ES-I3 (cell line): ENCODE results near the gene VSIG10.
"Not testable (repeated sequence)": the region's sequence is repeated elsewhere in the genome, so short reads cannot be mapped to it uniquely, and the experiment has no call there.

Experiments used
- H3K36me3 ChIP-seq: 2 replicates; pipeline ENCODE4 v1.6.1; 2013; ENCODE audit warnings: mild to moderate bottlenecking, low read length, control low read depth, moderate library complexity; ENCODE audit not compliant: insufficient read depth
- H3K4me1 ChIP-seq: 2 replicates; pipeline ENCODE4 v1.6.1; 2013; ENCODE audit warnings: mild to moderate bottlenecking, control low read depth, low read length; ENCODE audit not compliant: insufficient read depth
- H3K9ac ChIP-seq: 2 replicates; pipeline ENCODE4 v1.6.1; 2013; ENCODE audit warnings: low read depth, mild to moderate bottlenecking, low read length, moderate library complexity
- H3K9me3 ChIP-seq: 2 replicates; pipeline ENCODE4 v1.6.1; 2013; ENCODE audit warnings: mild to moderate bottlenecking, low read length, moderate library complexity; ENCODE audit not compliant: control insufficient read depth, insufficient read depth

Gene VSIG10

DNA sequence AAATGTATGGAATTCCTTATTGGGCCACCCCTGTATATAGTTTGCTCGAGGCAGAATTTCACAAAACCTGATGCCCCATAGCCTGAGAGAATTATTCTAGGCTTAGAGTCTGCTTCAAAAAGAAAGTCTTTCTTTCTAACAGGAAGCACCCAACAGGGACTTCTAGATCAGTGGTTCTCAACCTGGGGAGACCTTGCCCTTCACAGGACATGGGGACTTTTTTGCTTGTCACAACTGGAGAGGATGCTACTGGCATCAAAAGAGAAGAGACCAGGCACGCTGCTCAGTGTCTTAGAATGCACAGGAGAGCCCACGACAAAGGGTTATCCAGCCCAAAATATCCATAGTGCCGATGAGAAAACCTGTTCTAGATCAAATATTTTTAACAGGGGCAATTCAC lies 61.7 kb downstream of the VSIG10 start:
- Histone ChIP-seq H3K4me1 (no peaks in the 10 kb centered on the region), H3K9me3 (no peaks in the 10 kb centered on the region), H3K36me3 (peaks cover 30% of the 10 kb centered on the region; the same call in 1 of the 2 replicates), H3K9ac (no peak overlapping the region)

DNA sequence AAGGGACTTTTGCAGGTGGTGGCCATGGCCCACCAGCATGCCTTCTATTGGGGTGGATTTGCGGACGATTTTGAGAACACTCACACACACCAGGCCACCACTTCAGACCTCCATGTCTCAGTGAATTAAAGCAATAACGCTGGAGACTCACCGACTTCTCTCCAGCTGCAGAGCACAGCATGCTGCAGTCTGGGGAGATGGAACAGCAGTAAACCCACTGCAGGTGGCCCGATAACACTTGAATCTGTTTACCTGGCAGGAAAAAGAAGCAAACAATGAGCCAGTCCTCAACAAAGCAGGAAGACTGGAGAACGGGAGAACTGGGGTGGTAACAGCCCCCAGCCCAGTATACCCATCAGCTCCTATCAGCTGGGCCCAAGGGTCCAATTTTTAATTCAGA lies 65.7 kb downstream of the VSIG10 start:
- Histone ChIP-seq H3K4me1 (no peaks in the 10 kb centered on the region), H3K9ac (no peak overlapping the region), H3K9me3 (no peaks in the 10 kb centered on the region), H3K36me3 (peaks cover 34% of the 10 kb centered on the region)

DNA sequence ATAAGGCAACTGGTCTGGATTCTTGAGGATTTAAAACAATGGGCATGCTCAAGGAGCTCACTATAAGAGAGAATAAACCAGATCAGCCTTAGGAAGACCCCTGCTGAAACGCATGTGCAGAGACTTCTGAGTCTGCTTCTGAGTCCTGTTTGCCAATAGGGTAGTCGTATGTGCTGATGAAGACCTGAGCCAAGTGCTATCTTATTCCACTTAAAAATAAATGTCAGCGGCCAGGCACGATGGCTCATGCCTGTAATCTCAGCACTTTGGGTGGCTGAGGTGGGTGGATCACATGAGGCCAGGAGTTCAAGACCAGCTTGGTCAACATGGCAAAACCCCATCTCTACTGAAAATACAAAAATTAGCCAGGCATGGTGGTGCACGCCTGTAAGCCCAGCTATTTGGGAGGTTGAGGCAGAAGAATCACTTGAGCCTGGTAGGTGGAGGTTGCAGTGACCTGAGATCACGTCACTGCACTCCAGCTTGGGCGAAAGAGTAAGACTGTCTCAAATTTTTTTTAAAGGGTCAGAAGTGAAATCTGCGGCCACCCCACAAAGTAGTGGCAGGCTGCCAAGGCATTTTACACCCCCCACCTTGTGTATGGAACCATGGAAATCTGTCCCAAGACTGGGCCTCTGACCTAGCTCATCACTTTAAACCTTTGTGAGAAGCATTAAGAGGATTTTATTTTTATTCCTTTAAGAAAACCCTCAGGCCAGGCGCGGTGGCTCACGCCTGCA lies 67.0 kb downstream of the VSIG10 start:
- Histone ChIP-seq H3K36me3 (peaks cover 34% of the 10 kb centered on the region), H3K9me3 (no peaks in the 10 kb centered on the region), H3K4me1 (no peaks in the 10 kb centered on the region), H3K9ac (no peak overlapping the region)

DNA sequence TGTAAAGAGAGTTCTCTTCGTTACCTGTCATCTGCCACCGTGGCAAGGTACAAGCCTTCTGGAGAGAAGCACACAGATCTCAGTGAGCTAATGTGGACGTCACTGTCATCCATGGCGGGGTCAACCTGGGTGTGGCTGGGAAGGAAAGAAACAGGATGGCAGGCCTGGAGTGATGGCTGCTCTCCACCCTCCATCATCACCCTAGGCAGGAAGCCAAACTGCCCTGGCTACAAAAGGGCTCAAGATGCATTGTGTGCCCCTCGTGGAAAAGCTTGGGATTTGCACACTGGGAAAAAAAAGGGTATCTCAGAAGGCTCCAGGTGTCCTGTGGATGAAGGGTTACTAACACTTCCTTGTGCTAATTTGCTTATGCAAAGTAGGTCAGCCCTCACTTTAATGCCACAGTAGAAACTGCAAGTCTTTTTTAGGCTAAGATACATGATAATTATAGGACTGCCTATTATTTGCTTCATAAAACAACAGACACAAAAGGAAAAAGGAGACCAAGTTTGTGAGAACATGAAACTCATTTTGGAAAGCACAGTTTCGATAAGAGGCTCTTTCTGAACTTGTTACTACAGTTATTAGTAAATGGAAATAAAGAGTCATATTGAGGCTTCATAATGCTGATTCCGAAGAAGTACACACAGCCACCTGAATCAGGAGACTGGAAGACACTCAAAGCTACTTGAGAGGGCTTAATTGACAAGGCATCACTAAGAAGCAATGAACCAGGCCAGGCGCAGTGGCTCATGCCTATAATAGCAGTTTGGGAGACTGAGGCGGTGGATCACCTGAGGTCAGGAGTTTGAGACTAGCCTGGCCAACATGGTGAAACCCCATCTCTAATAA lies 68.4 kb downstream of the VSIG10 start:
- no peaks in the 10 kb centered on the region for H3K4me1 ChIP-seq
- no peaks in the 10 kb centered on the region for H3K9me3 ChIP-seq
- H3K36me3 ChIP-seq: peaks cover 28% of the 10 kb centered on the region
- H3K9ac ChIP-seq: no peak overlapping the region

DNA sequence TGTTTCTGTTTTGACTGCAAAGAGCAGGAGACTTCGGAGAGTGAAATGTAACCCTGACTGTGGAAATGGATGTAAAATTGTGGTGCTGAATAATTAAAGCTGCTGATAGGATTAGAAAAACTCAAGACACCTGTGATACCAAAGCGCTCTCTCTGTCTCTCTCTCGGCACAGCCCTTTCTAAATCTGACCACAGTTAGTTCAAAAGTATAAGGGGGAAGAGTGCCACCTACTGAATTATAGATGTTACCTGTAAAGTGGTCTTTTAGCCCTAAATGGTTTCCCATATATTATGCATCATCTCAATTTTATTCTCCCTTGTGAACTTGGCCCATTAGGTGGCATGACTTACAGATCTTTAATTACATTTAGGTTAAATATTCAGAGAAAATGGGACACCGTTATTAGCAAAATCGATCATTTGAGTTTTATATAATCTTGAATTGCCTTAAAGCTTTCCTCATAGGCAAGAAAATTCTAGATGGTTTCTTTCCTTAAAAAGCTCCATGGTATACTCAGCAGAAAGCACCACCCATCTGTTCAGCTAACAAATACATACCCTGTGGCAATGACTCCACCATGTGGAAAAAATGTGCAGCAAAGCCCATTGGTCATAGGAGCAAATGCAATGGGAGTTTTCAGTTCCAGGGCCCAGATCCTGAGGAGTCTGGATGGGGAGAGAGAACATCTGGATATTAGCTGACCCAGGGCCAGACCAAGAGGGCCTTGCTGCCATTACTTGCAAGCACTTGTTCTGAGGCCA lies 69.2 kb downstream of the VSIG10 start:
- Histone ChIP-seq H3K9me3 (no peaks in the 10 kb centered on the region), H3K9ac (no peak overlapping the region), H3K4me1 (no peaks in the 10 kb centered on the region), H3K36me3 (peaks cover 28% of the 10 kb centered on the region)

DNA sequence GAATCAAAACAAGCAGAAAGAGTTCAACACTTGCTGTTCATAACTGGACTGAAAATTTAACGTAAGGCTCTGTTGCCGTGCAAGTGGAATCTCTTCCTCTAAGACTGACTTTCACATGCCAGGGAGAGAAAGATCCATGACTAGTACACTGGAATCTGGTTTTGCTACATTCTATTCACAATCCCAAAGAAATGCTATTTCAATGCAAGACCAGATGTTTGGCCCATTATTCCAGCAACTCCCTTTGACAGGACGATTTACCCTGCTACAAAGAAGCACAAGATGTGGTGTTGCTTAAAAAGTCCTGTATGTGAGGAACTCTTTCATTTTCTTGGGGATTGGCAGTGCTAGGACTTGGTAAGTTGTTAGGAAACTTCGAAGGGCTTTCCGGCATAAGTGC lies 69.9 kb downstream of the VSIG10 start:
- Histone ChIP-seq H3K9me3 (no peaks in the 10 kb centered on the region), H3K36me3 (peaks cover 24% of the 10 kb centered on the region), H3K9ac (no peak overlapping the region), H3K4me1 (no peaks in the 10 kb centered on the region)

DNA sequence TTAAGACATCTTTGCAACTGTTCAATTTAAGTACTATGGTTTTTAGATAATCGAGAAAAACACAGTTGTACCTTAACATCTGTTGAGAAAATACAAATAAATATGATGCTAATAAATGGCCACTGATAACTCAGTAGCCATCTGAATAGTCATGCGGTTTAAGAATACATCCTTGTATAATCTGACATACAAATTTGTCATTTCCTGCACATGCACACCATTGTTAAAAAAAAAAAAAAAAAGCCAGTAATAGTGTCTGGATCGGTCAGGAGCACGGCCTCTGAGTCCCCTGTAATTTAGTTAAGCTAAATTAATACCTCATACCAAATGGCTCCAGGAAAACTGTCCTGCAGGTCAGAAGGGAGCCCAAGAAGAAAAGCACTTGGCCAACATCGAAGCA lies 70.5 kb downstream of the VSIG10 start:
- H3K4me1 ChIP-seq: no peaks in the 10 kb centered on the region
- peaks cover 24% of the 10 kb centered on the region for H3K36me3 ChIP-seq
- H3K9me3 ChIP-seq: no peaks in the 10 kb centered on the region
- no peak overlapping the region for H3K9ac ChIP-seq

DNA sequence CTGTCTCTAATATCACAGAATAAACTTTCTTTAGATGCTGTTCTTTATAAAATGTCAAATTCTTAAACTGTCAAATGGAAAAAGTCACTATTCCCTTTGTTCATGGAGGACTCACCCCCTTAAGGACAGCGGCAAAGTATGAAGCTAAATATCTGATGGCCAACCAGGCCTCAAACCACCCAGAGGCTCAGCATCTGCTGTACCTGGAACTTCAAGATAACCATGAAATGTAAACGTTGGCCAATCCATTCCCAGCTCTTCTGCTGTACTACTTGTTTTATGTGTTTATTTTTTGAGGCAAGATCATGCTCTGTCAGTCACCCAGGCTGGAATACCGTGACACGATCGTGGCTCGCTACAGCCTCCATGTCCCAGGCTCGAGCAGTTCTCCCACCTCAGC lies 71.6 kb downstream of the VSIG10 start:
- Histone ChIP-seq H3K9ac (no peak overlapping the region), H3K4me1 (no peaks in the 10 kb centered on the region), H3K36me3 (peaks cover 25% of the 10 kb centered on the region), H3K9me3 (no peaks in the 10 kb centered on the region)

DNA sequence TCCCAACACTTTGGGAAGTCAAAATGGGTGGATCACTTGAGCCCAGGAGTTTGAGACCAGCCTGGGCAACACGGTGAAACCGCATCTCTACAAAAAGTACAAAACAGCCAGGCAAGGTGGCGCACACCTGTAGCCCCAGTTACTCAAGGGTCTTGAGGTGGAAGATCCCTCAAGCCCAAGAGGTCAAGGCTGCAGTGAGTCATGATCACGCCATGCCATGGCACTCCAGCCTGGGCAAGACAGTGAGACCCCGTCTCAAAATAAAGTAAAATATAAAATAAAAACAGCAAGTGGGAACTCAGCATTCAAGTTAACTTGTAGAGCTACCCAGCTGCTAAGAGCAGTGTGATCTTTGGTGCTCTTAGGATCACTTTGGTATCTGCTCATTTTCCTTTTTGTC lies 74.6 kb downstream of the VSIG10 start:
- Histone ChIP-seq H3K9me3 (no peaks in the 10 kb centered on the region), H3K36me3 (peaks cover 34% of the 10 kb centered on the region), H3K4me1 (no peaks in the 10 kb centered on the region), H3K9ac (no peak overlapping the region)

DNA sequence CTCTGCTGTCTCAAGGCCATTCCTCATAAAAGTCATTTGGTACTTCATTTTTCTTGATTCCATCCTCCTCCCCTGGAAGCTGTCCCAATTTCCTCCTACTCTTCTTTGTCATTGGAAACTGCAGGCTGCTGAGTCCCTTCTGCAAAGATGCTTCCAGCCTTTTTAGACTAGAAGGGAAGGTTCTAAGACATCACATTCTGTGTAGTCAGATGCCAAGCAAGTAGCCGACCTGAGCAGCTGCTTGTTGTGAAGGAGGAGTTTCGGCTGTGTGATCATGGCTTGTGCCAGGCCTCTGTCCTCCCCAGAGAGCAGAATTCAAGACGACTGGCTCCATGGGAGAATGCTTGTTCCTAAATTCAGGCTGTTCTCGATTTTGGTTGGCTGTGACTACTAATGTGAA lies 78.6 kb downstream of the VSIG10 start:
- Histone ChIP-seq H3K9ac (no peak overlapping the region), H3K4me1 (no peaks in the 10 kb centered on the region), H3K36me3 (peaks cover 31% of the 10 kb centered on the region), H3K9me3 (no peaks in the 10 kb centered on the region)

DNA sequence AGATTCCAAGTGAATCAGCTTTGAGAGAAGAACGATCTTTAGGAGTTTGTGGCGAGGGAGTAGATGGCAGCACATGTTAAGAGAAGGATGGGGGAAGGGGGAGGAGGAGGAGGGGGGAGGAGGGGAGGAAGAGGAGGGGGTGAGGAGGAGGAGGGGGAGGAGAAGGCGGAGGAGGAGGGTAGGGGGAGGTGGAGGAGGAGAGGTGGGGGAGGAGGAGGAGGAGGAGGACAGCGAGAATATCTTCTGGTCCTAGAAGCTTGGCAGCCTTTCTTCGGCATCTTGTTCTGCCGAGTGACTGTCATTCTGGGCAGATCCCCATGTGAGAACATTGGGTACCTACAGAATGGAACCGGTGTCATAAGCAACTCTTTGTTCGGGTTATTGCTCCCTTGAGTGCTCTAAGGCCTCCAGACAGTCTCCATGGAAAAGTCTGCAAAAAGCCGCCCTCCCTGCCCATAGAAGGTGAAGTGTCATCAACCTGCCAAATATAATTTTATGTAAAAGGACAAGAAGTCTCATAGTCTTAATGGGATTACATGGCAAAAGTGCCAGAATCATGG lies 80.4 kb downstream of the VSIG10 start:
- H3K9me3 ChIP-seq: no peaks in the 10 kb centered on the region
- no peak overlapping the region for H3K9ac ChIP-seq
- peaks cover 35% of the 10 kb centered on the region; the same call in 1 of the 2 replicates for H3K36me3 ChIP-seq
- H3K4me1 ChIP-seq: no peaks in the 10 kb centered on the region

DNA sequence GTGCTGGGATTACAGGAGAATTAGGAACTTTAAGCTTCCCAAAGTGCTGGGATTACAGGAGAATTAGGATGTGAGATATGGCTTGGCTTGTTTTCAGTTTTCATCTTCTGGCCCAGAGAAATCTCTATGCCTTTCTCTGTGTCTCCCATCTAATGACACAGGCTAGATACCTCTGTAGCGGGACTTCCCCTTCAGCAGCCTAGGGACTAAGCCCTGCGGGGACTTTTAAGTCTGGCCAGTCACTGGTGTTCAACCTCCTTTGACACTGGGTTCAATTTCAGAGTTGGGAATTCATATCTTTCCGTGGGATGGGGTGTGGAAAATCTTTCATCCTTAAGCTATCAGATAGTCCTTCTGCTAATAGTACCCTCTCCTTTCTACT lies 81.1 kb downstream of the VSIG10 start:
- H3K9ac ChIP-seq: no peak overlapping the region
- peaks cover 36% of the 10 kb centered on the region; the same call in 1 of the 2 replicates for H3K36me3 ChIP-seq
- no peaks in the 10 kb centered on the region for H3K9me3 ChIP-seq
- H3K4me1 ChIP-seq: no peaks in the 10 kb centered on the region

DNA sequence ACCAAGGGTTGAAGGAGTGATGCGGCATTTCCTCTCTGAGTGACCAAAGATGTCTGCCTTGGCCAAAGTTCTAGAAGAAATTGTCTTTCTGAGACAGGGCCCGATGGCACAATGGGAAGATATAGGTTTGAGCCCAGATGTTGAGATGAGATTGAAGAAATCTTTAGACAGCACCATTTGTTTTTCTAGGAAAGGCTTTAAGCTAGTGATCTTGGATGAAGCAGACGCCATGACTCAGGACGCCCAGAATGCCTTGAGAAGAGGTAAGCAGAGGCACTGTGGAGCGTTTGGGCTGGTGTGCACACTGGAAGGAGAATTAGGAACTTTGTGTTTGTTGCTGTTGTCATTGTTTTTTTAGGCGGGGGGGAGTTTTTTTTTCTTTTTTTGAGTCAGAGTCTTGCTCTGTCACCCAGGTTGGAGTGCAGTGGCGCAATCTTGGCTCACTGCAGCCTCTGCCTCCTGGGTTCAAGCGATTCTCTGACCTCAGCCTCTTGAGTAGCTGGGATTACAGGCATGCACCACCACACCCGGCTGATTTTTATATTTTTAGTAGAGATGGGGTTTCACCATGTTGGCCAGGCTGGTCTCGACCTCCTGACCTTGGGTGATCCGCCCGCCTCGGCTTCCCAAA lies 81.6 kb downstream of the VSIG10 start:
- not testable (repeated sequence) for H3K4me1 ChIP-seq, H3K9me3 ChIP-seq, H3K9ac ChIP-seq
- peaks cover 36% of the 10 kb centered on the region; the same call in 1 of the 2 replicates for H3K36me3 ChIP-seq

DNA sequence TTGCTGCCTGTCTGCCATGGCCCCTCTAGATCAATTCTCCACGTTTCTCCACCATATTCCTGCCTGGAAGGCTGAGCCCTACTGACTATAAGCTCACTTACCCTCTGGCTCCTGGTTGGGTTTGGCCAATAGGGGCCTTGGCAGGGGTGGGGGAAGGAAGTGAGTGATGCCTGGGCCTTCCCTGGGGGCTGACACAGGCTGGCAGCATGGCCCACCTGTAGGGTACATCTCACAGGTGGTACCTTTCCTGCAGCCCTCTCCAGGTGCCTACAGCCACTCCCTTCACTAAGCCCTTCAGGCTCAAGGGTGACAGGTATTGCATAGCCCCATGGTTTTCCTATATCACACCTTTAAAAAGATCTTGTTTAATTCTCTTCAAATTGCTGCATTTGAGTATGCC lies 83.8 kb downstream of the VSIG10 start:
- Histone ChIP-seq H3K9me3 (no peaks in the 10 kb centered on the region), H3K4me1 (no peaks in the 10 kb centered on the region), H3K9ac (no peak overlapping the region), H3K36me3 (peaks cover 22% of the 10 kb centered on the region; the same call in 1 of the 2 replicates)
